HepG2 (cell line): ENCODE measurements around the gene GRIK4. TPM values are rescaled to one million over a fixed set of nuclear protein-coding genes. Genes with fewer than 3 reads are reported as not detected.

Experiments
- ATAC-seq: fragments of 200-7000 bp; cut with Tn5 transposase; 3 replicates; pipeline ENCODE4 v1.9.1; 2020; ENCODE audit warnings: mild to moderate bottlenecking, moderate library complexity
- BruUV-seq: library from RNA; stranded (reverse); fragments of 400-500 nt; replicated peaks from 2 replicates; lab custom pipeline; 2021; lab: Mats Ljungman, UMichigan
- CTCF ChIA-PET: fragments of 300-600 bp; formaldehyde crosslinking; extraction: SDS; loops from one replicate; lab custom pipeline; 2021; ENCODE audit warnings: low total read pairs, inconsistent platforms, low intra/inter-chr PET ratio; lab: Yijun Ruan, JAX
- POLR2A ChIA-PET: fragments of 350-600 bp; sonication (Branson Sonifier 250); formaldehyde crosslinking; loops from one replicate; lab custom pipeline; 2020; ENCODE audit warnings: antibody characterized with exemption, inconsistent platforms; lab: Yijun Ruan, JAX
- DNase-seq: peaks from one replicate; pipeline ENCODE4 v3.0.0-alpha.2; 2015; ENCODE audit warnings: low spot score
- FAIRE-seq: peaks from 3 replicates; lab custom pipeline; 2011; peaks lifted over from hg19 to GRCh38; lab: Jason Lieb, UNC
- H2AFZ ChIP-seq: one replicate; pipeline ENCODE4 v1.6.1; 2011; ENCODE audit warnings: low read length, inconsistent platforms
- H3K27ac ChIP-seq: fragments of 300-600 bp; 3 replicates; pipeline ENCODE4 v1.8.0; 2011; ENCODE audit warnings: mixed run types, mild to moderate bottlenecking, mixed read lengths, low read length, inconsistent platforms; ENCODE audit not compliant: insufficient read depth; ENCODE audit errors: extremely low read length
- H3K27me3 ChIP-seq, 2 experiments: fragments of 200-600 bp in 1 of 2; 2 replicates in 1 of 2; 3 replicates in 1 of 2; pipeline versions ENCODE4 v1.6.0 to v1.8.0; 2011; ENCODE audit warnings: low read length in 2 of 2, mild to moderate bottlenecking in 2 of 2, moderate library complexity in 2 of 2, inconsistent platforms in 1 of 2; ENCODE audit not compliant: insufficient read depth in 2 of 2, control insufficient read depth in 1 of 2
- H3K36me3 ChIP-seq, 2 experiments: fragments of 200-600 bp in 1 of 2; replicated peaks in 1 of 2; 2 replicates in 1 of 2; 3 replicates in 1 of 2; pipeline versions ENCODE4 v1.5.1 to v1.8.0; 2011; ENCODE audit warnings: low read length in 2 of 2, inconsistent platforms in 1 of 2; ENCODE audit not compliant: insufficient read depth in 2 of 2, control insufficient read depth in 1 of 2
- H3K4me1 ChIP-seq: 2 replicates; pipeline ENCODE4 v1.5.1; 2012; ENCODE audit warnings: low read length, inconsistent platforms; ENCODE audit not compliant: insufficient read depth
- H3K4me2 ChIP-seq: 2 replicates; pipeline ENCODE4 v1.6.0; 2011; ENCODE audit warnings: low read depth, low read length, inconsistent platforms
- H3K4me3 ChIP-seq, 3 experiments: fragments of 200-600 bp in 1 of 3; sonication (generic), shearing (Covaris generic) in 1 of 3; replicated peaks in 1 of 3; 2 replicates each; pipeline ENCODE4 v1.5.1; 2011 to 2016; ENCODE audit warnings: low read length in 3 of 3, inconsistent platforms in 2 of 3, low read depth in 2 of 3, mild to moderate bottlenecking in 2 of 3, control low read depth in 1 of 3, mixed read lengths in 1 of 3; ENCODE audit not compliant: insufficient read depth in 1 of 3
- H3K79me2 ChIP-seq: one replicate; pipeline ENCODE4 v1.6.1; 2011; ENCODE audit warnings: low read length, inconsistent platforms; ENCODE audit not compliant: insufficient read depth
- H3K9ac ChIP-seq: 2 replicates; pipeline ENCODE4 v1.6.0; 2011; ENCODE audit warnings: mild to moderate bottlenecking, low read depth, low read length, inconsistent platforms; ENCODE audit not compliant: insufficient read depth
- H3K9me3 ChIP-seq: 2 replicates; pipeline ENCODE4 v1.5.1; 2012; ENCODE audit warnings: mild to moderate bottlenecking, low read length
- H4K20me1 ChIP-seq: 2 replicates; pipeline ENCODE4 v1.6.0; 2011; ENCODE audit warnings: inconsistent platforms, mild to moderate bottlenecking, low read length, moderate library complexity; ENCODE audit not compliant: insufficient read depth
- CENPX ChIP-seq: sonication (generic); formaldehyde crosslinking; IDR thresholded peaks from 2 replicates; pipeline ENCODE4 v1.9.0; 2021; ENCODE audit warnings: mild to moderate bottlenecking, missing genetic modification reagents, moderate library complexity
- ISL2 ChIP-seq: sonication (generic); formaldehyde crosslinking; IDR thresholded peaks from 2 replicates; pipeline ENCODE4 v1.5.0; 2020; ENCODE audit warnings: missing genetic modification reagents
- KMT2A ChIP-seq: sonication (generic); formaldehyde crosslinking; IDR thresholded peaks from 2 replicates; pipeline ENCODE4 v1.4.0; 2020; ENCODE audit warnings: missing genetic modification reagents
- MTA1 ChIP-seq: sonication (generic); formaldehyde crosslinking; IDR thresholded peaks from 2 replicates; pipeline ENCODE4 v1.4.0; 2020; ENCODE audit warnings: missing genetic modification reagents, mild to moderate bottlenecking, borderline replicate concordance
- MZF1 ChIP-seq: sonication (generic); formaldehyde crosslinking; IDR thresholded peaks from 2 replicates; pipeline ENCODE4 v1.8.1; 2023; ENCODE audit warnings: mild to moderate bottlenecking, missing genetic modification reagents, borderline replicate concordance
- TCF12 ChIP-seq, 2 experiments: fragments of 450-650 bp in 1 of 2; sonication (generic) in 1 of 2; formaldehyde crosslinking in 1 of 2; IDR thresholded peaks; 2 replicates each; pipeline versions ENCODE4 v1.6.1 to v1.8.0; 2017 to 2022; ENCODE audit warnings: antibody characterized with exemption in 1 of 2, mild to moderate bottlenecking in 1 of 2, missing genetic modification reagents in 1 of 2, moderate library complexity in 1 of 2
- ZNF776 ChIP-seq: sonication (generic); formaldehyde crosslinking; IDR thresholded peaks from 2 replicates; pipeline ENCODE4 v1.4.0; 2020; ENCODE audit warnings: mild to moderate bottlenecking, missing genetic modification reagents
- ZNF780A ChIP-seq: sonication (generic); formaldehyde crosslinking; IDR thresholded peaks from 2 replicates; pipeline ENCODE4 v1.8.0; 2022; ENCODE audit warnings: mild to moderate bottlenecking, missing genetic modification reagents, moderate library complexity
- WGBS: methylation state at CpG from one replicate; pipeline ENCODE4 v1.1.6; 2017; ENCODE audit warnings: low lambda C conversion rate; 5-methylcytosine and 5-hydroxymethylcytosine counted together
- in situ Hi-C: cut with HindIII; loops from 2 replicates; pipeline ENCODE4 v1.10.0; 2017; ENCODE audit warnings: low pct_unique_long_range_greater_than_20kb; ENCODE audit not compliant: extremely low pct_ligation_motif_present
- intact Hi-C: fragments of 100-400 bp; cut with micrococcal nuclease; formaldehyde crosslinking; loops from one replicate; pipeline ENCODE4 v1.10.0; 2022; ENCODE audit not compliant: unreplicated experiment
- polyA plus RNA-seq, 8 experiments: library from polyadenylated mRNA; depleted of rRNA in 3 of 8; stranded (reverse) in 7 of 8; unstranded in 1 of 8; fragments of >200 nt; fragmentation: Illumina TruSeq in 4 of 8; extraction: Trizol in 4 of 8; gene quantifications; 2 replicates each; pipeline versions ENCODE4 v1.2.1 to v1.2.3, GENCODE V29; 2011 to 2016; ENCODE audit warnings: low read depth in 4 of 8, missing spikeins in 1 of 8, mixed read lengths in 1 of 8; ENCODE audit not compliant: insufficient read depth in 1 of 8
- total RNA-seq, 5 experiments: library from RNA; depleted of rRNA; stranded (reverse); fragments of >200 nt; fragmentation: Illumina TruSeq; extraction: Trizol; gene quantifications; 2 replicates each; pipeline ENCODE4 v1.2.3, GENCODE V29; 2016; ENCODE audit warnings: low read depth in 1 of 5
- TF ChIP-seq, protein P1 (sequence below): sonication (generic); formaldehyde crosslinking; IDR thresholded peaks from 2 replicates; pipeline ENCODE4 v1.5.1; 2020; ENCODE audit warnings: missing genetic modification reagents, mild to moderate bottlenecking, borderline replicate concordance
- TF ChIP-seq, protein P2 (sequence below): sonication (generic); formaldehyde crosslinking; IDR thresholded peaks from 2 replicates; pipeline ENCODE4 v1.5.0; 2020; ENCODE audit warnings: mild to moderate bottlenecking, missing genetic modification reagents

The GRIK4 gene
- total and polyA plus RNA-seq, 2 of the 13 experiments (the other 11 are each of a cell fraction or from before 2014, with no cell fraction given), result 0.04 to 0.07 TPM

DNA sequence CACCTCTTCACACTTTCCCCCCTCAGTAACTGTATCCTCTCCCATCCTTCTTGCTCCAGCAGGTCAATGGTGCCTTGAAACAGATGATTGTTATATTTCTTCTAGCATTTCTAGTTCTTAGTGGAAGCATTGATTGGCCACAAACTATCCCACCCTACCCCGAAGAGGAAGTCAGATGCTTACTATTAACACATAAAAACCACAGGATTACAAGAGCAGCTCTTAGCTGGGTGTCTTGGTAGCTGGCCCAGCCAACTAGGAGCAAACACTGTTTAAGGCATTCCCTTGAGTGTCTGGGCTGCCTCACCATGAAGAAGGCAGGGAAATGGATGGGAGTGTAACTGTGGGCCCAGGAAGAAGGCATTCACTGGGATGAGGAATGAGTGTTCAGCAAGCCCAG lies 176.6 kb downstream of the GRIK4 start:
- DNase-seq, result no peak
- Histone ChIP-seq H3K27me3 (peaks cover 0 to 22% of the 10 kb centered on the region in 2 experiments; a peak in 1 of 5 replicates), H3K4me3 (no peak overlapping the region), H3K4me2 (no peak overlapping the region), H3K36me3 (no peaks in the 10 kb centered on the region), H4K20me1 (no peaks in the 10 kb centered on the region), H3K27ac (no peak overlapping the region), H2AFZ (no peak overlapping the region), H3K9me3 (no peaks in the 10 kb centered on the region), H3K79me2 (no peaks in the 10 kb centered on the region), H3K9ac (no peak overlapping the region), H3K4me1 (no peaks in the 10 kb centered on the region)
- no TSS peak for BruUV-seq
- in situ Hi-C loops (loop anchor here (5.0 to 10.0 kb wide), 2 partner anchors 176 to 267 kb away; partner anchors contain the start of gene GRIK4), intact Hi-C loops (no loop called here)
- ChIA-PET CTCF (no interaction called here), POLR2A (no interaction called here)
- no peak for ATAC-seq
- FAIRE-seq, result no peak
- TF ChIP-seq ISL2, result no peak
- TF ChIP-seq KMT2A (CRISPR knock-in tag), result no peak
- TF ChIP-seq, protein P1, sequence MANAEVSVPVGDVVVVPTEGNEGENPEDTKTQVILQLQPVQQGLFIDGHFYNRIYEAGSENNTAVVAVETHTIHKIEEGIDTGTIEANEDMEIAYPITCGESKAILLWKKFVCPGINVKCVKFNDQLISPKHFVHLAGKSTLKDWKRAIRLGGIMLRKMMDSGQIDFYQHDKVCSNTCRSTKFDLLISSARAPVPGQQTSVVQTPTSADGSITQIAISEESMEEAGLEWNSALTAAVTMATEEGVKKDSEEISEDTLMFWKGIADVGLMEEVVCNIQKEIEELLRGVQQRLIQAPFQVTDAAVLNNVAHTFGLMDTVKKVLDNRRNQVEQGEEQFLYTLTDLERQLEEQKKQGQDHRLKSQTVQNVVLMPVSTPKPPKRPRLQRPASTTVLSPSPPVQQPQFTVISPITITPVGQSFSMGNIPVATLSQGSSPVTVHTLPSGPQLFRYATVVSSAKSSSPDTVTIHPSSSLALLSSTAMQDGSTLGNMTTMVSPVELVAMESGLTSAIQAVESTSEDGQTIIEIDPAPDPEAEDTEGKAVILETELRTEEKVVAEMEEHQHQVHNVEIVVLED (CRISPR knock-in tag), result no peak
- TF ChIP-seq MZF1 (CRISPR knock-in tag), result no peak
- 60% methylated on average over 1 of the region's 1 CpG for WGBS

DNA sequence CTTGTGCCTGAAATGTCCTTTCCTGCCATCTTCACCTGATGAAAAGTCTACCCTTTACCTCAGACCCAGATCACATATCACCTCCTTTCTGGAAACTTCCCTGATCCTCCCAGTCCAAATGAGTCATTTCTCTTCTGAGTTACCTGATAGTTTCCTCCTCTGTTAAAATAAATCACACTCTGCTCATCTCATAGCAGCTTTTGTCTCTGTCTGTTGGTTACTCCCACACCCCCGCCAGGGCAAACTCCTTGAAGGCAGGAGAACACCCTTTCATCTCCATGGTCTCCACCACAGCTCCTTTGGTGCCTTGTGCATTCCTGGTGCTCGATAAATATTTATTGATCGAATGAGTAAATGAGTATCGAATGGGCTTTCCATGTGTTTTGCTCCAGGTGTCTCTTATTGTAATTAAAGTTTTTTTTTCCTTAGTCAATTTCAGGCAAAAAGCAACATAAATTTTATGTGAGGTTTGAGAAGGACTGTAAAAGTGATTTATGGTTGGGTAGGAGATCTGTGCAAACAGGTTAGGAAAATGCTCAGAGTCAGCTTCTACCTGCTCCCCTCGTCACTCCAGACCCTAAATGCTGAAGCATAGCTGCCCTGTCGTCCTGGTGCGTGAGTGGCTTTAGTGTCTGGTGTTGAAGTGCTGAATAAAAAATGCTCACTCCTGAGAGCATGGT lies 178.2 kb downstream of the GRIK4 start:
- ATAC-seq, result no peak

More for the DNA sequence above, 178.2 kb downstream of the GRIK4 start:
- Histone ChIP-seq H3K27me3 (peaks cover 1 to 22% of the 10 kb centered on the region in 2 experiments; a peak in 2 of 5 replicates), H3K27ac (no peak overlapping the region), H3K79me2 (no peaks in the 10 kb centered on the region), H3K9ac (no peak overlapping the region), H3K36me3 (no peaks in the 10 kb centered on the region), H3K4me1 (no peaks in the 10 kb centered on the region), H3K9me3 (no peaks in the 10 kb centered on the region), H3K4me2 (no peak overlapping the region), H4K20me1 (no peaks in the 10 kb centered on the region), H3K4me3 (no peak overlapping the region), H2AFZ (no peak overlapping the region)
- TF ChIP-seq TCF12 (IDR thresholded peaks at IDR 0.05) (no peak), TCF12 (CRISPR knock-in tag; IDR thresholded peaks at IDR 0.05) (no peak), CENPX (CRISPR knock-in tag) (no peak), ZNF780A (CRISPR knock-in tag) (no peak), MTA1 (CRISPR knock-in tag) (no peak), ZNF776 (CRISPR knock-in tag) (no peak)
- TF ChIP-seq, protein P2, sequence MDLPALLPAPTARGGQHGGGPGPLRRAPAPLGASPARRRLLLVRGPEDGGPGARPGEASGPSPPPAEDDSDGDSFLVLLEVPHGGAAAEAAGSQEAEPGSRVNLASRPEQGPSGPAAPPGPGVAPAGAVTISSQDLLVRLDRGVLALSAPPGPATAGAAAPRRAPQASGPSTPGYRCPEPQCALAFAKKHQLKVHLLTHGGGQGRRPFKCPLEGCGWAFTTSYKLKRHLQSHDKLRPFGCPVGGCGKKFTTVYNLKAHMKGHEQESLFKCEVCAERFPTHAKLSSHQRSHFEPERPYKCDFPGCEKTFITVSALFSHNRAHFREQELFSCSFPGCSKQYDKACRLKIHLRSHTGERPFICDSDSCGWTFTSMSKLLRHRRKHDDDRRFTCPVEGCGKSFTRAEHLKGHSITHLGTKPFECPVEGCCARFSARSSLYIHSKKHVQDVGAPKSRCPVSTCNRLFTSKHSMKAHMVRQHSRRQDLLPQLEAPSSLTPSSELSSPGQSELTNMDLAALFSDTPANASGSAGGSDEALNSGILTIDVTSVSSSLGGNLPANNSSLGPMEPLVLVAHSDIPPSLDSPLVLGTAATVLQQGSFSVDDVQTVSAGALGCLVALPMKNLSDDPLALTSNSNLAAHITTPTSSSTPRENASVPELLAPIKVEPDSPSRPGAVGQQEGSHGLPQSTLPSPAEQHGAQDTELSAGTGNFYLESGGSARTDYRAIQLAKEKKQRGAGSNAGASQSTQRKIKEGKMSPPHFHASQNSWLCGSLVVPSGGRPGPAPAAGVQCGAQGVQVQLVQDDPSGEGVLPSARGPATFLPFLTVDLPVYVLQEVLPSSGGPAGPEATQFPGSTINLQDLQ (CRISPR knock-in tag), result no peak
- in situ Hi-C loops (loop anchor here (5.0 to 10.0 kb wide), 2 partner anchors 177 to 265 kb away; partner anchors contain the start of gene GRIK4), intact Hi-C loops (no loop called here)
- POLR2A ChIA-PET, result no interaction called here
- WGBS, result 42% methylated on average over 7 of the region's 7 CpGs
- no TSS peak for BruUV-seq
- DNase-seq (no peak), FAIRE-seq (no peak)
- CTCF ChIA-PET, result no interaction called here
